ENCODE measurements around the gene PLEKHA1.
A peak's percentile ranks its signal among the peaks of the same experiment; 100 is the strongest.

PLEKHA1 gene

GRCh38 chr10:122374237-122374858 is at the start of gene PLEKHA1:
Gene PLEKHA1 (plus strand): TSS chr10:122374708. CDS start chr10:122393201, 18,493 bp downstream.
- FAIRE-seq: peak; percentile 65

- no peak for FAIRE-seq
These were observed 49.3 kb upstream of the PLEKHA1 start for GRCh38 chr10:122325235-122325634.

- no peak for FAIRE-seq
These were observed 48.1 kb upstream of the PLEKHA1 start for GRCh38 chr10:122326385-122326784.

- no peak for FAIRE-seq
These were observed 47.7 kb upstream of the PLEKHA1 start for GRCh38 chr10:122326806-122327205.

- FAIRE-seq: no peak
These were observed 47.0 kb upstream of the PLEKHA1 start for GRCh38 chr10:122327237-122328206.

GRCh38 chr10:122328676-122329075 is 45.8 kb upstream of the PLEKHA1 start:
- FAIRE-seq: no peak

- no peak for FAIRE-seq
These were observed 45.1 kb upstream of the PLEKHA1 start for GRCh38 chr10:122329416-122329815.

GRCh38 chr10:122331100-122331499 is 43.4 kb upstream of the PLEKHA1 start:
- no peak for FAIRE-seq

GRCh38 chr10:122331615-122332446 is 42.7 kb upstream of the PLEKHA1 start:
- no peak for FAIRE-seq

- no peak for FAIRE-seq
These were observed 41.5 kb upstream of the PLEKHA1 start for GRCh38 chr10:122333037-122333436.

GRCh38 chr10:122336332-122336731 is 38.2 kb upstream of the PLEKHA1 start:
- FAIRE-seq: no peak

- no peak for FAIRE-seq
These were observed 37.5 kb upstream of the PLEKHA1 start for GRCh38 chr10:122336961-122337360.

GRCh38 chr10:122338609-122339441 is 35.7 kb upstream of the PLEKHA1 start:
- no peak for FAIRE-seq

- no peak for FAIRE-seq
These were observed 33.2 kb upstream of the PLEKHA1 start for GRCh38 chr10:122341141-122341810.

GRCh38 chr10:122342293-122343134 is 32.0 kb upstream of the PLEKHA1 start:
- peak; percentile 47 for FAIRE-seq

GRCh38 chr10:122343135-122343800 is 31.2 kb upstream of the PLEKHA1 start:
- FAIRE-seq: no peak

- FAIRE-seq: no peak
These were observed 30.6 kb upstream of the PLEKHA1 start for GRCh38 chr10:122343936-122344335.

GRCh38 chr10:122344741-122345258 is 29.7 kb upstream of the PLEKHA1 start:
- FAIRE-seq: no peak

- FAIRE-seq: no peak
These were observed 28.1 kb upstream of the PLEKHA1 start for GRCh38 chr10:122346326-122346950.
